Measurements from ENCODE around the gene NCKAP5.

- TF ChIP-seq POLR2A (IDR thresholded peaks at IDR 0.05) (no peak), CTCF (IDR thresholded peaks at IDR 0.05) (no peak)
Observed at GRCh38 chr2:133444465-133444864, 123.8 kb downstream of the NCKAP5 start.
